ENCODE results near the gene ATG9B.

DNA sequence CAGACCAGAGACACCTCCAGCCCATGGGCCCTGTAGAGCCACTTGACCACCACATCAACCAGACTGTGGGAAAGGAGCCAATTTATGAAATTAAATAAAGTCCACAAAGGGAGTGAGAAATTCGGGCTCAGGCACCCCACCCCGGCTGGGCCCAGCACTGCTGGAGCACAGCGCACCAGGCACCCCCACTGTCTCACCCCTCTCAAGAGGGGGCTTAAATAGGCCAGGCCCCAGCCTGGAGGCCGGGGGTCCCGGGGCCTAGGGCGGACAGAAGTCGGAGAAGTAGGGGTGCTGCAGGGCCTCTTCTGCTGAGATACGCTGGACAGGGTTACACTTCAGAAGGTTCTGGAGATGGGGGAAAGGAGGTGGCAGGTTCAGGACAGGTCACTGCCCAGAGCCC, 29.5 kb upstream of the ATG9B start:
- TF ChIP-seq EZH2 (optimal IDR thresholded peaks at IDR 0.05; ENCODE audit: low read depth, low read length) (no peak), CTCF (IDR thresholded peaks at IDR 0.05; ENCODE audit: low read length) (no peak)

Measured in MM.1S (cell line).